HG03066 (cell line): ENCODE data around the gene SF3A2.

ENCODE experiments used
- ATAC-seq: cut with Tn5 transposase; IDR thresholded peaks from one replicate; pipeline ENCODE4 v1.9.1; 2021; ENCODE audit warnings: low read depth; ENCODE audit not compliant: unreplicated experiment

SF3A2 gene

DNA sequence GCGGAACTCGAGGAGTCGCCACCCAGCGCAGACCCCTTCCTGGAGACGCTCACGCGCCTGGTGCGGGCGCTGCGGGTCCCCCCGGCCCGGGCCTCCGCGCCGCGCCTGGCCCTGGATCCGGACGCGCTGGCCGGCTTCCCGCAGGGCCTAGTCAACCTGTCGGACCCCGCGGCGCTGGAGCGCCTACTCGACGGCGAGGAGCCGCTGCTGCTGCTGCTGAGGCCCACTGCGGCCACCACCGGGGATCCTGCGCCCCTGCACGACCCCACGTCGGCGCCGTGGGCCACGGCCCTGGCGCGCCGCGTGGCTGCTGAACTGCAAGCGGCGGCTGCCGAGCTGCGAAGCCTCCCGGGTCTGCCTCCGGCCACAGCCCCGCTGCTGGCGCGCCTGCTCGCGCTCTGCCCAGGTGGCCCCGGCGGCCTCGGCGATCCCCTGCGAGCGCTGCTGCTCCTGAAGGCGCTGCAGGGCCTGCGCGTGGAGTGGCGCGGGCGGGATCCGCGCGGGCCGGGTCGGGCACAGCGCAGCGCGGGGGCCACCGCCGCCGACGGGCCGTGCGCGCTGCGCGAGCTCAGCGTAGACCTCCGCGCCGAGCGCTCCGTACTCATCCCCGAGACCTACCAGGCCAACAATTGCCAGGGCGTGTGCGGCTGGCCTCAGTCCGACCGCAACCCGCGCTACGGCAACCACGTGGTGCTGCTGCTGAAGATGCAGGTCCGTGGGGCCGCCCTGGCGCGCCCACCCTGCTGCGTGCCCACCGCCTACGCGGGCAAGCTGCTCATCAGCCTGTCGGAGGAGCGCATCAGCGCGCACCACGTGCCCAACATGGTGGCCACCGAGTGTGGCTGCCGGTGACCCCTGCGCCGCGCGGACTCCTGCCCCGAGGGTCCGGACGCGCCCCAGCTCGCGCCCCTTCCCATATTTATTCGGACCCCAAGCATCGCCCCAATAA, 14.8 kb downstream of the SF3A2 start:
- no peak for ATAC-seq

DNA sequence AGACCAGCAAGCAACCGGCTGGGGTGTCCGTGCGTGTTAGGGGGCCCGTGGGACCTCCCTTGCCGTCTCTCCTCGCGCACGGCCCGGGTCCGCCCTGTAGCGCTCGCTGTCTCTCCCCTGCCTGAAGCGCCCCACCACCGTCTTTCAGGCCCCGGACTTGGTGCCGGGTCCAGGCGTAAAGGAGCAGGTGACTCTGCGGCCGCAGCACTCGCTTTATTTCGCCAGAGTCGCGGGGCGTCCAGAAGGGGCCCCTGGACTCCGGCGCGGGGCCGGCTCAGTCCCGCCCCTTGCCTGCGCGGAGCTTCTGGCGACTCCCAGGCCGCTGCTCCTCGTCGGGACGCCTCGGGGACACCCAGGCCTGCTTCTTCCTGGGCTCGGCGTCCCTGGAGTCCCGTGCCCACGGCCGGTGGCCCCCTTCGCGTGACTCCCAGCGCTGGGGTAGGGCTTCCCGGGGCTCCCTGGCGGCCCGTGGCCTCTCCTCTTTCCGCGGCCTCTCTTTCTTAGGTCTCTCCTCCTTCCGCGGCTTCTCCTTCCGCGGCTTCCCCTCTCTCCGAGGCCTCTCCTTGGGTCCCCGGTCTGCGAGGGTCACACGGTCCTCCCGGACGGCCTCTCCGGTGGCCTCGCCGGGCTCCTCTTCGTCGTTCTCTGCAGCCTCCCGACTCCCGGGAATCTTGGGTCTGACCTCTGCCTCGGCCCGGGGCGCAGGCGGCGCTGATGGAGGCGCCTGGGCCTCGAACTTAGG, 15.6 kb downstream of the SF3A2 start:
- ATAC-seq: no peak

GRCh38 chr19:2252797-2253105, 16.1 kb downstream of the SF3A2 start:
- no peak for ATAC-seq

GRCh38 chr19:2253106-2254063, 16.8 kb downstream of the SF3A2 start:
- ATAC-seq: no peak

- ATAC-seq: no peak
Observed at GRCh38 chr19:2254064-2254872, 17.6 kb downstream of the SF3A2 start.

- ATAC-seq: no peak
Observed at GRCh38 chr19:2255112-2255845, 18.7 kb downstream of the SF3A2 start.

GRCh38 chr19:2255982-2256685, 19.5 kb downstream of the SF3A2 start, which contains the start of gene JSRP1:
TSS of gene JSRP1 (minus strand) at chr19:2256417. CDS start at chr19:2255314, 1,103 bp downstream.
- ATAC-seq: no peak

DNA sequence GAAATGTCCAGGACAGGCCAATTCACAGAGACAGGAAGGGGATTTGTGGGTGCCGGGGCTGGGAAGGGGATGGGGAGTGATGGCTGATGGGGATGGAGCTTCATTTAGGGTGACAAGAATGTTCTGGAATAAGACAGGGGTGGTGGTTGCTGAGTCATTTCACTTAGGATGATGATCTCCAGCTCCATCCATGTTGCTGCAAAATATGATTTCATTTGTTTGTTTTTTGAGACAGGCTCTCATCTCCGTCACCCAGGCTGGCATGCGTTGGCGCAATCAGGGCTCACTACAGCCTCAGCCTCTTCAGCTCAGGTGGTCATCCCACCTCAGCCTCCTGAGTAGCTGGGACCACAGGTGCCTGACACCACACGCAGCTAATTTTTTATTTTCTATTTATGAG, 22.7 kb downstream of the SF3A2 start:
- no peak for ATAC-seq

DNA sequence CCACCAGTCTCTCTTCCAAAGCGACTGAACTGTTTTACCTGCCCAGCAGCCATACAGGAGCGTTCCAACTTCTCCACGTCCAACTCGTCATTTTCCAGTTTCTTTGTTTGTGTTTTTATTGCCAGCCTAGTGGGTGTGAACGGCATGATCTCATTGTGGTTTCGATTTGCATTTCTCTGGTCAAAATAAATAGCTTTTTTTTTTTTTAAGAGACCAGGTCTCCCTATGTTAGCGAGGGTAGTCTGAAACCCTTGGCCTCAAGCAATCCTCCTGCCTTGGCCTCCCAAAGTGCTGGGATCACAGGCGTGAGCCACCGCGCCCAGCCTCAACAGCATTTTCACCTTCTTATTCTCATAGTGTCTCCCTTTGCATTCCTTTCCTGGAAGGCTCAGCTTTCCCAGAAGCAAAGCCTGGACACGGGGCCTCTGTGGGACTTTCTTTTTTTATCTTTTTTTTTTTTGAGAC, 23.7 kb downstream of the SF3A2 start:
- ATAC-seq: no peak

- ATAC-seq: no peak
Observed at GRCh38 chr19:2261438-2262172, 25.0 kb downstream of the SF3A2 start.

DNA sequence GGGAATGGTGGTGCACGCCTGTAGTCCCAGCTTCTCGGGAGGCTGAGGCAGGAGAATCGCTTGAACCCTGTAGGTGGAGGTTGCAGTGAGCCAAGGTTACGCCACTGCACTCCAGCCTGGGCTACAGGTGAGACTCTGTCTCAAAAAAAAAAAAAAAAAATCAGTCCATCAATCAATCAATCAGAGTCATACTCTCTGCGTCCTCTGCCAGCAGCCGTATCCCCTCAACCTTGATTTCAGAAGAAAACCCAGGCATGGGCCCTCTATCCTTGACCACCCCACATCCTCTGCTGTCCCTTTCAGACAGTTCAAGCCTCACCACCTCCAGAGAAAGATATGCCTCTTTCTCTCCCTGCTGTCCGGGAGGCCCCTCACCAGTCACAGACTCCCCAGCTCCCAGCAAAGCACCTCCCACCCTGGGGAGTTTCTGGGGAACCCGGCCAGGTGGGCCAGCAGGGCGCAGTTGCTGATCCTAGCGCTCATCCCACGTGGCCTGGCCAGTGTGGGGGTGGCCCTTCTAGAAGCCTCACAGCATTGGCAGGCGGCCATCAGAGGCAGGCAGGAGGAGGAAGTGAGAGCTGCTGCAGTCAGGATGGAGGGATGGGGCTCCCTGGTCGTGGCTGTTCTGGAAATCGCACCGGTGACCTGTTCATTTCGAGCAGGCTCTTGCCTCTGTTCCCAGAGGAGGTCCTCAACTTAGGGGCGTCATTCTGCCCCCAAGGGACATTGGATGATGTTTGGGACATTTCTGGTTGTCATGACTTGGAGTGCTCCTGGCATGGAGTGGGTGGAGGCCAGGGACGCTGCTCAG, 29.8 kb downstream of the SF3A2 start:
- ATAC-seq: no peak

GRCh38 chr19:2268480-2268830, 31.8 kb downstream of the SF3A2 start:
- no peak for ATAC-seq

DNA sequence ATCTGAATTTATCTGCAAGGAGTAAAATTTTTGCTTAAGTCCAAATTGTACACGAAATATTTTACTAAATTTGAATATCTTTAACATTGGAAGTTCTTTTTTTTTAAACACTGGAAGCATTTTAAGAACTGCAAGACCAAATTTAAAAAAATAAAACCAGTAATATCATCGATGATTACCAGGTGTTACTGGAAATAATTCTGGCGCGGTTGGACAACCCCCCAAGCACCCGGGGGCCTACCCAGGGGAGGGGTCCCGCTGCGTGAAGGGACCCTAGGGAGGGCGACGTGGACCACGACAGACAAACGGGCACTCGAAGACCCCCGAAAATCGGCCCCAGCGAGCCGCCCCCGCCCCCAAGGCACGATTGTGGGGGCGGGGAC, 32.2 kb downstream of the SF3A2 start:
- no peak for ATAC-seq

GRCh38 chr19:2269244-2270156, 32.9 kb downstream of the SF3A2 start:
- peak; percentile 38 for ATAC-seq

DNA sequence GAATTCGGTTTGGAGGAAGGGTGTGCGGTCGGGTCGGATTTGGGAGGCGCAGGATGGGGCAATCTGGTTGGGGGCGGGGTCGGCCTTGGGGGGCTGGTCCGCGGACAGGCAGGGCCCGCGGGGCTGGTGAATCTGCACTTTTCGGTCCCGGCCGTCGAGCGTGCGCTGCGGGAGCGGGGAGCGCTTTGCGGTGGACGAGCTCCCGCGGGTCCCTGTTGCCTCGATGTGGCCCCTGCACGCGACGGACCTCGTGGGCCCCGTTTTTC, 33.5 kb downstream of the SF3A2 start:
- ATAC-seq: no peak
